Measurements from ENCODE around the gene RALA. TPM values are rescaled to one million over a fixed set of nuclear protein-coding genes. Genes with fewer than 3 reads are reported as not detected.

The RALA gene
- polyA plus RNA-seq, 1 donor (not counting 4 experiments of a cell fraction or from before 2014, with no cell fraction given): 64.6 TPM

GRCh38 chr7:39622609-39623008, 763 bp upstream of the RALA start:
- Histone ChIP-seq H3K79me2 (ENCODE audit: control insufficient read depth, insufficient read depth, low read length) (peaks cover 47% of the 10 kb centered on the region), H4K20me1 (ENCODE audit: control insufficient read depth, extremely low read depth, insufficient read depth, low read length) (no peaks in the 10 kb centered on the region), H3K27me3 (ENCODE audit: control insufficient read depth, extremely low read depth, insufficient read depth, low read length) (no peaks in the 10 kb centered on the region), H3K4me1 (ENCODE audit: control insufficient read depth, extremely low read depth, insufficient read depth, low read length) (peaks cover 47% of the 10 kb centered on the region), H3K27ac (ENCODE audit: control insufficient read depth, insufficient read depth, low read length) (peak overlapping the region; percentile 92), H2AFZ (ENCODE audit: control insufficient read depth, low read length) (peak overlapping the region; percentile 64), H3K9me3 (ENCODE audit: control insufficient read depth, low read depth, low read length) (no peaks in the 10 kb centered on the region), H3K9me1 (ENCODE audit: control insufficient read depth, extremely low read depth, insufficient read depth, low read length) (no peaks in the 10 kb centered on the region), H3K4me2 (ENCODE audit: control insufficient read depth, extremely low read depth, insufficient read depth, low read depth, low read length) (peak overlapping the region; percentile 99), H3K4me3 (ENCODE audit: control insufficient read depth in 2 of 3, extremely low read depth in 1 of 3, insufficient read depth in 2 of 3, low read depth in 1 of 3, low read length in 3 of 3) (peak overlapping the region; percentile 87 to 97 (median 92)), H3K36me3 (ENCODE audit: control insufficient read depth in 2 of 2, extremely low read depth in 1 of 2, insufficient read depth in 2 of 2, low read length in 2 of 2) (peaks cover 2 to 6% of the 10 kb centered on the region in 2 experiments), H3K9ac (ENCODE audit: control insufficient read depth, extremely low read depth, insufficient read depth, low read length) (peak overlapping the region; percentile 95)
- no peak for FAIRE-seq
- dilution Hi-C loops (cut with MboI; ENCODE audit: extremely low pct_ligation_motif_present, low sequenced_read_pairs): no loop called here
- DNase-seq (ENCODE audit: low read depth, low spot score): no peak
- TF ChIP-seq CTCF (optimal IDR thresholded peaks at IDR 0.05 in 1 of 3, IDR thresholded peaks at IDR 0.05 in 1 of 3, conservative IDR thresholded peaks at IDR 0.05 in 1 of 3; ENCODE audit: extremely low read depth in 1 of 3, insufficient read depth in 2 of 3, low read length in 3 of 3) (no peak), EZH2 (IDR thresholded peaks at IDR 0.05; ENCODE audit: low read length) (no peak)

GRCh38 chr7:39623732-39624441, 515 bp downstream of the RALA start:
- Histone ChIP-seq H3K79me2 (ENCODE audit: control insufficient read depth, insufficient read depth, low read length) (peaks cover 60% of the 10 kb centered on the region), H3K27ac (ENCODE audit: control insufficient read depth, insufficient read depth, low read length) (peak overlapping the region; percentile 92), H3K36me3 (ENCODE audit: control insufficient read depth in 2 of 2, extremely low read depth in 1 of 2, insufficient read depth in 2 of 2, low read length in 2 of 2) (peaks cover 2 to 6% of the 10 kb centered on the region in 2 experiments), H3K9me3 (ENCODE audit: control insufficient read depth, low read depth, low read length) (no peaks in the 10 kb centered on the region), H3K9ac (ENCODE audit: control insufficient read depth, extremely low read depth, insufficient read depth, low read length) (peak overlapping the region; percentile 95), H3K4me3 (ENCODE audit: control insufficient read depth in 2 of 3, extremely low read depth in 1 of 3, insufficient read depth in 2 of 3, low read depth in 1 of 3, low read length in 3 of 3) (peak overlapping the region; percentile 87 to 97 (median 92)), H3K9me1 (ENCODE audit: control insufficient read depth, extremely low read depth, insufficient read depth, low read length) (no peaks in the 10 kb centered on the region), H3K4me2 (ENCODE audit: control insufficient read depth, extremely low read depth, insufficient read depth, low read depth, low read length) (peak overlapping the region; percentile 73), H2AFZ (ENCODE audit: control insufficient read depth, low read length) (peak overlapping the region; percentile 64), H3K4me1 (ENCODE audit: control insufficient read depth, extremely low read depth, insufficient read depth, low read length) (peaks cover 47% of the 10 kb centered on the region), H4K20me1 (ENCODE audit: control insufficient read depth, extremely low read depth, insufficient read depth, low read length) (no peaks in the 10 kb centered on the region), H3K27me3 (ENCODE audit: control insufficient read depth, extremely low read depth, insufficient read depth, low read length) (no peaks in the 10 kb centered on the region)
- DNase-seq (ENCODE audit: low read depth, low spot score): no peak
- dilution Hi-C loops (cut with MboI; ENCODE audit: extremely low pct_ligation_motif_present, low sequenced_read_pairs): no loop called here
- TF ChIP-seq CTCF (optimal IDR thresholded peaks at IDR 0.05 in 1 of 3, IDR thresholded peaks at IDR 0.05 in 1 of 3, conservative IDR thresholded peaks at IDR 0.05 in 1 of 3; ENCODE audit: extremely low read depth in 1 of 3, insufficient read depth in 2 of 3, low read length in 3 of 3): no peak
- TF ChIP-seq EZH2 (IDR thresholded peaks at IDR 0.05; ENCODE audit: low read length): no peak
- FAIRE-seq: no peak
